ENCODE measurements around the gene TMEM201.
A peak's percentile ranks its signal among the peaks of the same experiment; 100 is the strongest.
"Not testable (repeated sequence)": the region's sequence is repeated elsewhere in the genome, so short reads cannot be mapped to it uniquely, and the experiment has no call there.

Gene TMEM201

DNA sequence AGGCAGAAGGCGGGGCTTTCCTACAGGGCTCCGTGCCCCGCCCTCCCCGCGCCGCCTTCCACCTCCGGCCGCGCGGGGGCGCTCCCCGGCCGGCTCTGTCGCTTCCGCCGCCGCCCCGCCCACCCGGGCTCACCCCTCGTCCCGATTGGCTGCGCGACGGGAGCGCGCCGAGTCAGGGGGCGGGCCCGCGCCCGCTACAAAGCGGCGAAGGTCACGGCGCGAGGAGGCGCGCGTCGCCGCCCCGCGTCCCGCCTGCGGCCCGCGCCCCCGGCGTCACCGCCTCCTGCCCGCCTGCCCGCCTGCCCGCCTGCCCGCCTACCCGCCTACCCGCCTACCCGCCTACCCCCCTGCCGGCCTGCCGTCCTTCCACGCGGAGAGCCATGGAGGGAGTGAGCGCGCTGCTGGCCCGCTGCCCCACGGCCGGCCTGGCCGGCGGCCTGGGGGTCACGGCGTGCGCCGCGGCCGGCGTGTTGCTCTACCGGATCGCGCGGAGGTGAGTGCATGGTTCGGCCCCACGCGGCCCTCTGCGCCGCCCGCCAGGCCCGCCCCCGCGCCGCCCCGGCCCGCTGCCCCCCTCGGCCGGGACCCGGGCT is at the start of gene TMEM201:
TSS of gene TMEM201 (plus strand) at position 361 of the 593 bp plus-strand sequence. CDS start at position 381, 20 bp downstream.
- peak; percentile 99 for DNase-seq (ENCODE audit: low read depth, low spot score)

DNA sequence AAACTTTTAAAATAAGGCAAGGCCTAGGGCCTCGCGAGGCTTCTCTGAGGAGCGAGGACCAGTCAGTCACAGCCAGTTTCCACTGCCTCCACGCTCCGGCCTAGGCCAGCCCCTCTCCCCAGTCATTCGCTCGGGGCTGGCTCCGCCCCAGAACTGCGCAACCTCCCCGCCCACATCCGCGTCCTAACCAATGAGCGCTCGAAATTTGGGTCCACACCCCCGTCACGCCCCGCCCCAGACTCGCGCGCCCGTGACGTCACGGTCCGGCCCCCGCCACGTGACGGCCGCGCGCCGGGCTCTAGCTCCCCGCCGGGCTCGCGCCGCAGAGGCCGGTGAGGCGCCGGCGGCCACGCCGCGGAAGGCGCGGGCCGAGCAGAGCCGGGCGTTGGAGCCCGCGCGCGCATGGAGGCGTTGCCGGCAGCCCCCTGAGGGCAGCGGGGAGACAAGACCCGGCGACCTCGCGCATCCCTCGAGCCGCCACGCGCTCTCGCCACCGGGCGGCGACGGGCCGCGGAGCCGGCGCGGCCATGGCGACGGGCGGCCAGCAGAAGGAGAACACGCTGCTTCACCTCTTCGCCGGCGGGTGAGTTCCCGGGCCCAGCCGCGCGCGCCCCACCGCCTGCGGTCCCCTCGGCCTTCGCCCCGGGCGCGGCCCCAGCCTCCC is 49.4 kb upstream of the TMEM201 start, which contains the start of gene SLC25A33:
TSS of gene SLC25A33 (plus strand) at position 301 of the 664 bp plus-strand sequence. CDS start at position 528, 227 bp downstream.
- peak; percentile 100 for DNase-seq (ENCODE audit: low read depth, low spot score)

- DNase-seq (ENCODE audit: low read depth, low spot score) = peak; percentile 76
Observed at GRCh38 chr1:9539829-9540550, 48.7 kb upstream of the TMEM201 start.

DNA sequence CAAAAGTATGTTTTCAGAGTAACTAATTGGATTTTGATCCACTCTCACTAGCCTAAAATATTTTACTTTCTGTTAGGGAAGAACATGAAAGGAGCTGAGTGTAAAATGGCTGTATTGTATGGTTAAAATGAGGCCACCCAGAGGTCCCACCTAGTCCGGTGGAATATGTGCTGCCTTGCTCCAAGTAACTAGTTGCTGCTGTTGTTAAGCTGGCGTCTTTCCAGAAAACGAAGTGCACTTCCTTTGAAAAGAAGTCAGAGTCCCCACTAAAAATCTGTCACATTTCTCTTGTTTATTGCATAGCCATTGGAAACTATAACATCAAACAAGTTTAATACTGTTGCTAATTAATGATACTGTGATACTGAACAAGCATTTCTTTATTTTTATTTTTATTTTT is 46.3 kb upstream of the TMEM201 start:
- peak; percentile 75 for DNase-seq (ENCODE audit: low read depth, low spot score)

- no peak for DNase-seq (ENCODE audit: low read depth, low spot score)
Observed at GRCh38 chr1:9544926-9545325, 43.8 kb upstream of the TMEM201 start.

DNA sequence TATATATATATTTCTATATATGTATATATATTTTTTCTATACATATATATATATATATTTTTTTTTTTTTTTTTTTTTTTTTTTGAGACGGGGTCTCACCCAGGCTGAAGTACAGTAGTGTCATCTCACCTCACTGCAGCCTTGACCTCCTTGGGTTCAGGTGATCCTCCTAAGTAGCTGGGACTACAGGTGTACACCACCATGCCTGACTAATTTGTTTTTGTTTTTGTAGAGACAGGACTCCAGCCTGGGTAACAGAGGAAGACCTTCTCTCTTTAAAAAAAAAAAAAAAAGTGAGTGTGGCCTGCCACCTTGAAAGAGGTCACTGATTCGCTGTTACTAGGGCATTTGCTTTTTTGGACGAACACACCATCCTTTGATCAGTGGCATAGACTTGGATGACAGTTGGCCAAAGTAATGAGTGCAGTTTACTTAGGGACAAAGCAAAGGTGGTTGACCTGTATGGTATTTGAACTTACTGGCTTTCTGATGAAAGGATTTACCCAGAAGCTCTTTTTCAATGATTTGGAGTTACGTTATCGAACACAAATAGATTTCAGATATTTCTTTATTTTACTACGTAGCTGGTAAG is 38.7 kb upstream of the TMEM201 start:
- DNase-seq (ENCODE audit: low read depth, low spot score) = no peak

GRCh38 chr1:9551984-9552383 is 36.7 kb upstream of the TMEM201 start:
- DNase-seq (ENCODE audit: low read depth, low spot score) = no peak

- no peak for DNase-seq (ENCODE audit: low read depth, low spot score)
Observed at GRCh38 chr1:9553736-9554144, 35.0 kb upstream of the TMEM201 start.

- no peak for DNase-seq (ENCODE audit: low read depth, low spot score)
Observed at GRCh38 chr1:9555942-9556341, 32.8 kb upstream of the TMEM201 start.

- no peak for DNase-seq (ENCODE audit: low read depth, low spot score)
Observed at GRCh38 chr1:9557624-9558023, 31.1 kb upstream of the TMEM201 start.

- no peak for DNase-seq (ENCODE audit: low read depth, low spot score)
Observed at GRCh38 chr1:9558271-9558945, 30.3 kb upstream of the TMEM201 start.

- no peak for DNase-seq (ENCODE audit: low read depth, low spot score)
Observed at GRCh38 chr1:9558946-9559545, 29.7 kb upstream of the TMEM201 start.

GRCh38 chr1:9559673-9560072 is 29.0 kb upstream of the TMEM201 start:
- DNase-seq (ENCODE audit: low read depth, low spot score) = no peak

GRCh38 chr1:9560090-9560489 is 28.6 kb upstream of the TMEM201 start:
- not testable (repeated sequence) for DNase-seq (ENCODE audit: low read depth, low spot score)

GRCh38 chr1:9561429-9561828 is 27.3 kb upstream of the TMEM201 start:
- DNase-seq (ENCODE audit: low read depth, low spot score) = peak; percentile 95

GRCh38 chr1:9569267-9569666 is 19.4 kb upstream of the TMEM201 start:
- DNase-seq (ENCODE audit: low read depth, low spot score) = no peak

DNA sequence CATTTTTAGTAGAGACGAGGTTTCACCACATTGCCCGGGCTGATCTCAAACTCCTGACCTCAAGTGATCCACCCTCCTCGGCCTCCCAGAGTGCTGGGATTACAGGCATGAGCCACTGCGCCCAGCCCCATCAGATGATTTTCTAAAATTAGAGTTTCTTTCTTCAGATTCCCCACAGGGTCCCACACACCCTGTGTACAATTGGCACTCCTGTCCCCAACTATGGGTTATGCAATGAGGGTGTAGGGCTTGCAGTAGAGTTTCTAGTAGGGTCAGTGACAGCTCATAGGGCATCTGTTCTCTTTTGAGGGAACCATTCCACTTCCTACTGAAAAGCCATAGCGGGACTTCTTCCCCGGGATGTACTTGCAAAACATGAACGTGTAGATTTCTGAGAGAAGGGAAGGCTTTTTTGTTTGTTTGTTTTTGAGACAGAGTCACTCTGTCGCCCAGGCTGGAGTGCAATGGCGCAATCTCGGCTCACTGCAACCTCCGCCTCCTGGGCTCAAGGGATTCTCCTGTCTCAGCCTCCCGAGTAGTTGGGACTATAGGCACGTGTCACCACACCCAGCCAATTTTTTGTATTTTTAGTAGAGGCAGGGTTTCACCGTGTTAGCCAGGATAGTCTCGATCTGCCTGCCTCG is 17.7 kb upstream of the TMEM201 start:
- not testable (repeated sequence) for DNase-seq (ENCODE audit: low read depth, low spot score)

GRCh38 chr1:9573723-9574122 is 15.0 kb upstream of the TMEM201 start:
- DNase-seq (ENCODE audit: low read depth, low spot score) = peak; percentile 40

DNA sequence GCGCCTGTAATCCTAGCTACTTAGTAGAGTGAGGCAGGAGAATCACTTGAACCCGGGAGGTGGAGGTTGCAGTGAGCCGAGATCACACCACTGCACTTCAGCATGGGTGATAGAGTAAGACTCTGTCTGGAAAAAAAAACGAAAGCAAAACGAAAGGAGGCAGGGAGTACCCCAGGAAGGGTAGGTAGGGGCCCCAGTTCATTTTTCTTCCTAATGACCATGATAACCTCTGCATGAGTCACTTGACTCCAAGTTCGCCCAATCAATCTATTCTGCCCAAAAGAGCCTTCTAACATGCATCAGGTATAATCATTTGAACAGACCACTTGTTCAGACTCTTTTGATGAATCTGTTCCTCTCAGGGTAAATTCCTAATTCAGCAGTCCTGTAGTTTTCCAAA is 13.2 kb upstream of the TMEM201 start:
- DNase-seq (ENCODE audit: low read depth, low spot score) = no peak

DNA sequence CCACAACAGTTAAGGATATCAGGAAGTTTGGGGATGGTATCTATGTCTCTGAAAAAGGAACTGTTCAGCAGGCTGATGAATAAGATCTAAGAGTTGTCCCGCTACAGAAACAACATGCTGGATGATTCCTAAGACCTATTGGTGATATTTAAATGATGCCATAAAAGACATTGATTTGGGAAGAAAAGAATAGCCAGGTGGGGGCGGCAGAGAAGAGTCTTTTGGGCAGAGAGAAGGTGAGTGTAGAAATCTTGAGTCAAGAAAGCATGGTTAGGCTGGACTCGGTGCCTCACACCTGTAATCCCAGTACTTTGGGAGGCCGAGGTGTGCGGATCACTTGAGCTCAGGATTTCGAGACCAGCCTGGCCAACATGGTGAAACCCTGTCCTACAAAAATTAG is 11.8 kb upstream of the TMEM201 start:
- no peak for DNase-seq (ENCODE audit: low read depth, low spot score)

DNA sequence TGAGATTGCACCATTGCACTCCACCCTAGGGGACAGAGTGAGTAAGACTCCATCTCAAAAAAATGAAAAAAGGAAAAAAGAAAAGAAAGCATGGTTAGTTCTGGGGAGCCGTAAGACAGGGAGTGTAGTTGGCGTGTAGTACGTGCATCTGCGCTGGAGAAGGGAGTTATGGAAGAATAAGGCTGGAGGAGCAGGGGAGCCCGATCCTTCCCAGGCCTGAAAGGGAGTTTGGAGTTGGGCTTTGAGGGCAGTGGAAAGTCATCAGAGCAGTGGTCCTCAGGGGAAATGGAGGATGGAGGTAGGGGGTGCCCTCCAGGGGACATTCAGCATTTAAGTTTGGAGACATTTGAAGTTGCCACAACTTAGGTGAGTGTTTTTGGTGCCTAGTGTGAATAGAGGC is 11.3 kb upstream of the TMEM201 start:
- DNase-seq (ENCODE audit: low read depth, low spot score) = no peak
